NCI-H748 (cell line): ENCODE measurements around the gene IL25.
"Not testable (repeated sequence)": the region's sequence is repeated elsewhere in the genome, so short reads cannot be mapped to it uniquely, and the experiment has no call there.

ENCODE experiments used
- DNase-seq: peaks from one replicate; lab custom pipeline; 2025; ENCODE audit not compliant: unreplicated experiment; lab: John Stamatoyannopoulos, UW

The IL25 gene

DNA sequence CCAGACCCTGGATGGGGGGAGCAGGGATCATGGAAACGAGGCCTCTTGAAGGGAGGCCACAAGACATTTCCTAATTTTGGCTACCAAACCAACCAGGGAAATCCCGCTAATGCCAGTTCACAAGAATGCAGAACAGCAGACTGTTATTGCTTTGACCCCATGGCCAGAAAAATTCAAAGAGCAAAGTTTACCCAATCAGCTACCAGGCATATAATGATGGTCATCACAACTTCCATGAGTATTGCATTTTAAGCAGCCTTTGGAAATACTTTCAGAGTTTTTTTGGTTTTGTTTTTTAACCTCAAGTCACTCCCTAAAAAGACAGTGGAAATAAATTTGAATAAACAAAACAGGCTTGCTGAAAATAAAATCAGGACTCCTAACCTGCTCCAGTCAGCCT lies at the start of gene IL25:
Gene IL25, plus strand, starts transcription at position 301 of the 400 bp plus-strand sequence.
- no peak for DNase-seq

DNA sequence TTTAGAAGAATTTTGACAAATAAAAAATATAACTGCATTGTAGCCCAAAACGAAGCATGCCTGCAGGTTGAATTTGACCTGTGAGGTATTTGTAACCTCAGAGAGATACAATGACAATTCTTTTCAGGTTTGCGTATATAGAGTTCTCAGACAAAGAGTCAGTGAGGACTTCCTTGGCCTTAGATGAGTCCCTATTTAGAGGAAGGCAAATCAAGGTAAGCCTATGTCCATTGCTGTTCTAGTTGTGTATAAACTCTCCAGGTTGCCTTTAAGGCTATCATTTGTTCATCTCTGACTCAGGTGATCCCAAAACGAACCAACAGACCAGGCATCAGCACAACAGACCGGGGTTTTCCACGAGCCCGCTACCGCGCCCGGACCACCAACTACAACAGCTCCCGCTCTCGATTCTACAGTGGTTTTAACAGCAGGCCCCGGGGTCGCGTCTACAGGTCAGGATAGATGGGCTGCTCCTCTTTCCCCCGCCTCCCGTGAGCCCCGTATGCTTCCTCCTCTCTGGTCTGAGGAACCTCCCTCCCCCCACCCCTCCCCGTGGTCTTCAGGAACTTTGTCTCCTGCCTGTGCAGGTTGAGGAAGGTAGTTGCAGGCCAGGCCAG lies 48.7 kb upstream of the IL25 start:
- no peak for DNase-seq

DNA sequence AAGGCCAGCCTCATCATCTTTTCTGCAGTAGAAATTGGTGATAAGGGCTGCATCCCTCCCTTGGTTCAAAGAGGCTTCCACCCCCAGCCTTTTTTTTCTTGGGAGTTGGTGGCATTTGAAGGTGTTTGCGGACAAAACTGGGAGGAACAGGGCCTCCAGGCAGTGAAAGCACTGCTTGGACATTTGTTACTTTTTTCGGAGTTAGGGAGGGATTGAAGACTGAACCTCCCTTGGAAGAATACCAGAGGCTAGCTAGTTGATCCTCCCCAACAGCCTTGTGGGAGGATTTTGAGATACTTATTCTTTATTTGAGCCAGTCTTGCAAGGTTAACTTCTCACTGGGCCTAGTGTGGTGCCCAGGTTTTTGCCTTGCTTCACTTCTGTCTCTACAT lies 48.2 kb upstream of the IL25 start:
- no peak for DNase-seq

DNA sequence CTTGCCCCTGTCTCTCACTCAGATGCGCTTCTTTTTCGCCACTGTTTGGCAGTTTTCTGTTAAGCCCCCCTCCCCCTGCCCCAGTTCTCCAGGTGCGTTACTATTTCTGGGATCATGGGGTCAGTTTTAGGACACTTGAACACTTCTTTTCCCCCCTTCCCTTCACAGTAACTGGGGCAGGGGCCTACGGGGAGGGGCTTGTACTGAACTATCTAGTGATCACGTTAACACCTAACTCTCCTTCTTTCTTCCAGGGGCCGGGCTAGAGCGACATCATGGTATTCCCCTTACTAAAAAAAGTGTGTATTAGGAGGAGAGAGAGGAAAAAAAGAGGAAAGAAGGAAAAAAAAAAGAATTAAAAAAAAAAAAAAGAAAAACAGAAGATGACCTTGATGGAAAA lies 47.6 kb upstream of the IL25 start:
- DNase-seq, result no peak

DNA sequence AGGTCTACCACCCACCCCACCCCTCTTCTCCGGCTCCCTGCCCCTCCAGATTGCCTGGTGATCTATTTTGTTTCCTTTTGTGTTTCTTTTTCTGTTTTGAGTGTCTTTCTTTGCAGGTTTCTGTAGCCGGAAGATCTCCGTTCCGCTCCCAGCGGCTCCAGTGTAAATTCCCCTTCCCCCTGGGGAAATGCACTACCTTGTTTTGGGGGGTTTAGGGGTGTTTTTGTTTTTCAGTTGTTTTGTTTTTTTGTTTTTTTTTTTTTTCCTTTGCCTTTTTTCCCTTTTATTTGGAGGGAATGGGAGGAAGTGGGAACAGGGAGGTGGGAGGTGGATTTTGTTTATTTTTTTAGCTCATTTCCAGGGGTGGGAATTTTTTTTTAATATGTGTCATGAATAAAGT lies 46.9 kb upstream of the IL25 start:
- DNase-seq, result not testable (repeated sequence)

DNA sequence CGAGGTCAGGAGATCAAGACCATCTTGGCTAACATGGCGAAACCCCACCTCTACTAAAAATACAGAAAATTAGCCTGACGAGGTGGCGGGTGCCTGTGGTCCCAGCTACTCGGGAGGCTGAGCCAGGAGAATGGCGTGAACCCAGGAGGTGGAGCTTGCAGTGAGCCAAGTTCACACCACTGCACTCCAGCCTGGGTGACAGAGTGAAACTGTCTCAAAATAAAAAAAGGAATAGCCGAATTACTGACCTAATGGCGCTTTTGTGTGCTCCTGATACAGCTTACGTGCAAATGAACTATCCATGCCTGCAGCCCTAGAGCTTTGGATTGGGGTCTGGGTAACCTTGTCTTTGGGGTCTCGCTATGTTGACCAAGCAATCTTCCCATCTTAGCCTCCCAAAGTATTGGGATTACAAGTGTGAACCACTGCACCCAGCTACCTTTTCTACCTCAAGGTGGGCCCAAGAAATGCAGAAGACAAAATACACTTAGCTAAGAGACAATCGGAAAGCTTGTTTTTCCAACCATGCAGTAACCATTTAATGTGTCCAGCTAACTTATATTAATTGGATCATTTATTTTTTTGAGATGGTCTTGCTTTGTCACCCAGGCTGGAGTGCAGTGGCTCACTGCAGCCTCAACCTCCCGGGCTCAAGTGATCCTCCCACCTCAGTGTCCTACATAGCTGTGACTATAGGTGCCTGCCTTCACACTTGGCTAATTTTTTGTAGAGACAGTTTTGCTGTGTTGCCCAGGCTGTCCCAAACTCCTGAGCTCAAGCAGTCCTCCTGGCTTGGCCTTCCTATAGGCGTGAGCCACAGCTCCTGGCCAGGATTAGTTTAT lies 45.9 kb upstream of the IL25 start:
- DNase-seq, result no peak

DNA sequence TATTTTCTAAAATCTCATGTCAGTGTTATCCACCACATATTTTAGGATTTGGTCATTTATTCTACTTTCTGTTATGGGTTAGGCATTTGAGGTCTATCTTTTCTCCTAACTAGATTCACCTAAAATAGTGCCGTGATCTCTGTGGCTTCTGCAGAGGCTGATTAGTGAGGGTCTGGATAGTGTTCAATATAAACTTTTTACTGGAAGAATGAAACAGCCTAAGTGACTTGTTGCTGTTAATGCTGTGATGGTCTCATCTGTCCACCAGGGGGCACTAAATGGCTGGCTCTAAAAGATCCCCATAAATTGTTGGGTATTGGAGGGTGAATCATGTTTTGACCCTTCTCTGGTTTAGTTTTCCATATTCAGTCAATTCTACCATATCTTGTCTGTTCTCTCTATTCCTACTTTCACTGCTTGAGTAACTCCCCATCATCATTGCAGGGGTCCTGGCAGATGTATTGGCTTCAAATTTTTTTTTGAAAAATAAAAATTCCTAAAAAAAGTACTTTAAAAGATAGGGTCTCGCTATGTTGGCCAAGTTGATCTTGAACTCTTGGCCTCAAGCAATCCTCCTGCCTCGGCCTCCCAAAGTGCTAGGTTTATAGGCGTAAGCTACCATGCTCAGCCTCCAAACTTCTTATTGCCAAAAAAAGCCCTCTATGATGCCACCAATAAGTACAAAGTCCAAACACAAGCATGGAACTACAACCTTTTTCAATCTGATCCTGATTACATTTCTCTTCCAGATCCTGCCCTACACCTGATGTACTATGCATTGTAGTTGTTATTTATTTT lies 44.5 kb upstream of the IL25 start:
- DNase-seq, result peak; percentile 68

DNA sequence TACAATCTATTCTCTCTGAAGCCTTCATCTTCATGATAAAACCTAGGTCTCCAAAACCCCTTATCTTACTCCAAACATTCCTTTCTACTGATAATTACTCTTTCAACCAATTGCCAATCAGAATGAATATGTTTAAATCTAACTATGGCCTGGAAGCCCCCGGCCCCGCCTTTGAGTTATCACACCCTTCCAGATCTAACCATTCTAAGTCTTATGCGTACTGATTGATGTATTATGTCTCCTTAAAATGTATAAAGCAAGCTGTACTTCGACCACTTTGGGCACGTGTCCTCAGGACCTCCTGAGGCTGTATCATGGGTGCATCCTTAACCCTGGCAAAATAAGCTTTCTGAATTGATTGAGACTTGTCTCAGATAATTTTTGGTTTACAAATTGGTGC lies 37.0 kb upstream of the IL25 start:
- no peak for DNase-seq

DNA sequence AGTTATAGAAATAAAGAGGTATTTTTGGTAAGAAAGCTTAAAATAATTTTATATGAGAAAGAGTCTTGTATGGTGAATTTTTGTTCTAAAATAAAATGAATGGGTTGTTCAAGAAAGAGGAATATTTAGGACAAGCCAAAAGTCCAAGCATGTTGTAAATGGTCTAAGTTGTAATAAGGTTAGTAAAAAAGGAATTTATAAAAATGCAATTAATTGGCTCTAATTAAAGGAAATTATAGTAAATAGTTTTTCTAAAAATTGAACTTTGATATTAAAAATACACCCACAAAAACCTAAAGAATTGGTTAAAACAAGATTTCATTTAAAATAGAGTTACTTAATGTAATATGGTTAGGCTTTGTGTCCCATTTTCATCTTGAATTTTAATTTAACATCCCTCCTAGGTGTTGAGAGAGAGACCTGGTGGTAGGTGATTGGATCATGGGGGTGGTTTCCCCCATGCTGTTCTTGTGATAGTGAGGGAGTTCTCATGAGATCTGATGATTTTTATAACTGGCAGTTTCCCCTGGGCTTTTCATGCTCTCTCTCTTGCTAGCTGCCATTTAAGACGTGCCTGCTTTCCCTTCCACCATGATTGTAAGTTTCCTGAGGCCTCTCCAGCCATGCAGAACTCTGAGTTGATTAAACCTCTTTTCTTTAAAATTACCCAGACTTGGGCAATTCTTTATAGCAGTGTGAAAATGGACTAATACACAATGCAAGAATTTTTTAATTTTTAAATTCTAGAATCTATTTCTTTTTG lies 32.9 kb upstream of the IL25 start:
- DNase-seq, result no peak

DNA sequence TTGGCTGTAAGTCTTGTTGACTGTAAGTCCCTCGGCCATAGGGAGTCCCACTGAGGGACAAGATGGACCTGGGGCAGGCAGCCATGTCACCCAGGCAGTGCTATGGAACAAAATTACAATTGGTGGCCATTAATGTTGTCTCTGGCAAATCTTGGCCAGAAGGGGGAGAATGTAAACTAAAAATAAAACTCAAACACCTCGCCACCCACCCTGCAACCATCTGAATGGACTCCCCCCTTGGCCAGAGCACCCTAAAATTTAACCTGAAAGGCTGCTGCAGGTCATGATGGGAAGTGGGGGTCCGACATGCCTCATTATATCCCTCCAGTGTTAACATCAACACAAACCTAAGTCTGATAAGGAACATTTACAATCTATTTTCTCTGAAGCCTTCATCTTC lies 28.1 kb upstream of the IL25 start:
- no peak for DNase-seq

DNA sequence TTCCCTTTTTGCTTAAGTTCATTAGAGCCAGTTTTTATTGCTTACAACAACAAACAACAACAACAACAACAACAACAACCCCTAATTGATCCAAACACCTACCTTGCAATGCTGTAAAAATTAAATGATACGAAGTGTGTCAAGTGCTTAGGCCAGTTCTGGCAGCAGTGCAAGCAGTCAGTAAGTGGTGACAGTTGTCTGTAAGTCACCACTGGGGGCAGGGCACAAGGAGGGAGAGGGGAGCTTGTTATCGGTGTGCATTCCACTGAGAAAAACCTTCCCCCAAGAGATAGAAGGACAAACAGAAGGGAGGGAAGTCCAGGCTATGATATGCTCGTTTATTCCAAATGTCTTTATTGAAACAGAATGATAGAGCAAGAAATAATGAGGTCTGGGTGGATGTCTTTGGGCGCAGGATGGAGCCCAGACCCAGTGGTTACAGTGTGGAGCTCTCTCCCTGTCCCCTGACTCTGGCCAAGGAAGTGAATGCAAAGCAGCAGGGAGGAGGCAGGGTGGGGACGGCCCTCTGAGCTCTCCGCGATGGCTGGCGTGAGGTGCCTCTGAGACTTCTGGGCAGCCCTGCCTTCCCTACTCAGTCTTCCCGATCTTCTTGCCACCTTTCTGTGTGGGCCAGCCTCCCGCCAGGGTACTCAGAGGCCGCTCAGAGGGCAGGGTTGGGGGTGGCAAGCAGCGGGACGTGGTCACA lies 26.5 kb upstream of the IL25 start:
- no peak for DNase-seq

DNA sequence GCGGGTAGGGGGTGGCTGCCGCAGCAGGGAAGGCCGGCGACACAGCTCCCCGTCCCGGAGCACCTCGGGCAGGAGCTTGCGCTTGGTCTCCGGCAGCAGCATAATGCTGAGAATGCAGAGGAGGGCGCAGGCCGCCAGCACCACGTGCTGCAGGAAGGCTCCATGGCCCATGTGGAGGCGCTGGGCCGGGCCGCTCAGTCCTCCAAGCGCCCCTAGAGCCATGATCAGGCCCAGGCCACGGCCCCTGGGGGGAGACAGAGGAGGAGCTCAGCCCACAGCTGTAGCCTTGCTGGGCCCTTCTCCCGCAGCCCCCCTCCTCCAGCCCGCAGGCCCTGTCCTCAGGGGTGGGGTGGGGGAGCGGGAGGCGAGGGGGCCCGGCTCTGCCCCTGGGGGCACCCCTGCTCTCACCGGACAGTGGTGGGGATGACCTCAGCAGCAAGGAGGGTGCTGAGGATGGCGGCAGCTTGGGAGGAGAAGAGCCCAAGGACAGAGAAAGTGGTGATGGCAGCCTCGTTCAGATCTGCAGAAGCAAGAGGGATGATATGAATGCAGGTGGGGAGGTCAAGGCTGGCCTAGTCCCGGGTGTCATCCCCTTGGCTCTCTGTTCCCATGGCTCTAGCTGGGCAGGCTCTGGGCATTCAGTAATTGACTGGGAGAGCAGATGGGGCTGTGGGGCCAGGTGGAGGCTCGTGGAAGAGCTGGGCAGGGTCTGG lies 25.8 kb upstream of the IL25 start:
- DNase-seq, result no peak

DNA sequence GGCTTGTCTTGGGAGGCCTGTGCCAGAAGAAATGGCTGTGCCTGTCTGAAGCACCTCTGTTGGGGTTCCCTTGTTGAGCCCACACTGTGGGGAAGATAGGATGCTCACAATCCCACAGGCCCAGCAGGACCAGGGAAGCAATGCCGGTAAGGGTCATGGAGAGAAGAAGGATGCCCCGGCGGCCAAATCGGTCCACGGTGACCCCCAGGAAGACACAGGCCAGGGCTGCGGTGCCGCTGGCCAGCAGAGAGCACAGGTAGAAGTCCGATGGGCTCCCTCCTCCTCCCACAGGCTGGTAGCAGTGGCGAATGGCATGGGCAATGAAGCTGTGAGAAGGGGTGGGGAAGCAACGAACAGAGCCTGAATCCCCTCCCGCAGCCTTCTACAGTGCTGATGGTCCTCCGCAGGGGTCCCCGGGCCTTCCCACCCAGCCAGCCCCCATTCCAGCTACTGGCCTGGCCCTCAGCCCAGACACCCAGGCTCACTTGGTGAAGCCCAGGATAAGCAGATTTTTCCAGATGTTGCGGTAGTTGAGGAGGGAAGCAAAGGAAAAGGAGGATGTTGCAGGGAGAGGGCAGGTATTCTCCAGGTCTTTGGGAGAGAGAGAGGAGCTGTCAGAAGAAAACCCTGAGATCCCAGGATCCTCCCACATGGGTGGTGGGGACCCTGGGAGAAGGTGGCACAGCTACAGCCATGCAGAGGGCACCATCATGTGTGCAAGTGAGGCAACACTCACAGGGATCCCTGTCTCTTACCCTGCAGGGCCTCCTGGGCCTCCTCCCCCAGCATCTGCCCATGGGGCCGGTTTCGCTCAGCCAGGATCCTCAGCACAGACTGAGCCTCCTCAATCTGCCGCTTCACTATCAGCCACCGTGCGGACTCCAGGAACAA lies 25.0 kb upstream of the IL25 start:
- no peak for DNase-seq

DNA sequence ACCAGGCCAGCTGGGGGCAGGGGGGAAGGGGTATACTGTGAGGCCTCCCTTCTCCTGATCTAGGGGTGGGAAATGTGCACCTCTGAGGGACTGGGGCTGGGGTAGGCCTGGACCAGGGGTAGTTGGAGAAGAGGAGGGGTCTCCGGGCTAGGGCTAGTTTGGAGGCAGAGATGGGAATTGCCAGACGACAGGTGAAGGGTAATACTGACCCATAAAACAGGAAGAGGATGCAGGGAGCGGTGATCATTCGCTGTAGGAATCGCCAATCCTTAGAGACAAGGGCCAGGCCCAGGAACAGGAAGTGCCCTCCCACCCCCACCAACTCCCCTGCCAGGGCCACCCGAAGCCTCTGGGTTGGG lies 24.3 kb upstream of the IL25 start:
- DNase-seq, result no peak

DNA sequence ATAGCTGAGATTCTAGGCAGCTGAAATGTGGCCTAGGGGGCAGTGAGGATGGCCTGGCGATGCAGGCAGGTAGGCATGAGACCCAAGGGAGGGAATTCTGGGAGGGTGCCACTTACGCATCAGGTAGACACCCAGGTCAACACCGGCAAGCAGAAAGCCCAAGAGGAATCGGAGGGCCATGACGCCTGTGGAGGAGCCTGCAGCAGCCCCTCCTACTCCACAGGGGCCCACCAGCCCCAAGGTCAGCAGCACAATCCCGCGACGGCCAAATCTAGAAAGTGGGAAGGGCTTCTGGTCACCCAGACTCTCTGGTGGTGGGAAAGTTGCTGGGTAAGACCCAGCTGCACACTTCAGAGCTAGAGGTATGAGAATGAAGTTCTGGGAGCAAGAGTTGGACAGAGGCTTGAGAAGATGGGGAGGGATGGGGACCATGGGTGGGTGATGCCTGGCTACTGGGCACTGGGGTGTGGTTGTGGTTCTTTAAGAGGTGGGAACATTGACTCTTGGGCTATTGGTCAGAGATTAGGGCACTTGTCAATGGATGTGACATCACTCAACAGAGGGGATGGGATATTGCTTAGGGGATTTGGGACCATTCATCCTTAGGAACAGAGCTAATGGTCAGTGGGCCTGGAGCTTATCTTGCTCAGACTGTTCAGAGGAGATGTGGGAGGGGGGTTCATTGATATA lies 23.3 kb upstream of the IL25 start:
- DNase-seq, result no peak

DNA sequence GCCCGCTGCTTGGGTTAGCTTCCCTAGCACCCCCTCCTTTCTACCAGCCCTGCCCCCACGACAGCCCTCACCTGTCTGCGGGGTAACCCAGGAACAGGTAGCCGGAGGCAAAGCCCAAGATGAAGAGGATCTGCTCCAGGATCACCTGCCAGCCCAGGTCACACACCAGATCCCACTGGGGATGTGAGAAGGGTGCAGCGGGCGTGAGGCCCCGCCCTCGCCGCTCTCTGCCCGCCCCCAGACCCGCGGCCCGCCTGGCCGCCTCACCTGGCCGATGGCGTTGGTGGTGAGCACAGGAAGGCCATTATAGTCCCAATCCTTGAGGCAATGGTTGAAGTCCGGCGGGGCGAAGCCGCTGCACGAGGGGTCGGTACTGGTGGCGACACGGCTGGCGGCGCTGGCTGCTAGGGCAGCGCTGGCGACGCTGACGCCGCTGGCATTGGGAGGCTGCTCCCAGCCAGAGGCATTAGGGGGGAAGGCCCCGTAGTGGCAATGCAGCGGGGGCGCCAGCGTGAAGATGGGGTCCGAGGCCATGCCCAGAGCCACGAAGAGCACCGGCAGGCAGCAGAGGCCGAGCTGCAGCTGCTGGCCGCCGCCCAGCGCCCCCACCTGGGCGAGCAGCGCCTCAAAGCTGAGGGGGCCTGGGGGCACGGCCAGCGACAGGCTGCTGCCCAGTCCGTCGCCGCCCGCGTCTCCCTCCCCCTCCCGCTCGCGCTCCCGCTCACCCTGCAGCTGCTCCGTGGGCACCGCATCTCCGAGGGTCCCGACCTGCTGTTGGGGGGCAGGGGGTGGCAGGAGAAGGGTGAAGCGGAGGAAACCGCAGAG lies 20.7 kb upstream of the IL25 start:
- DNase-seq, result peak; percentile 68
